ENCODE results near the gene BACH2.

Gene BACH2

DNA sequence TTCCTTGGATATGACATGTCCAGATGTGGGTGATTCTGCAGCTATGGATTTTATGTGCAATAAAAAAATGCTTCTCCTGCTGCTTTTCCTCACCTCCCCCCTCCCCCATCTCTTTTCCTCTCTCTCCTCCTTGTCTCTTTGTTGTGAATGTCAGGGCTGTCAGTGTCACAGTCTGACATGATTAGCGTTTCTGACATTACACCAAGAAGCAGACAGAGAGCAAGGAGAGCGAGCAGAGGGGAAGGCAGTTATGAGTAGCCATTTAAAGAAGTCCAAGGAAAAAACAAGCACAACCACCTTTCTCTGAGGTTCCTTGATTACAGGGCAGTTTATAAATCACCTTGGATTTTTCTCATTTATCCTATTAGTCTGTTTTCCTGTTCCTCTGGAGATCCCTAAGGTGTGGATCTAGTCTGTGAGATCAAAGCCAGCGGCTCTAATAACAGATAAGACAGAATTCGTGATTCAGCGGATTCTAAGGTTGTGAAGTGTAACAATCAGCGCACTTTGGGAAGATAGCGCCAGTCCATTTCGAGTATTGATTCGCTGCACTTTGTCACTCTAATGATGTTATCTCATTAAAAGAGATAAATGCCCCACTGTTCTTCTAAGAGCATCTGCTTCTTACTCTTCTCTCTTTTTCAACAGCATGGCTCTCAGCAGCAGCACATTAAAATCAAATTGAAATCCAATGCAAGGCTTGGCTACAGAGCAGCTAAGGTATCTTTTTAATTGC lies 101.4 kb downstream of the BACH2 start:
- H3F3A ChIP-seq (ENCODE audit: insufficient read depth): peaks cover 28% of the 10 kb centered on the region; the same call in 1 of the 2 replicates
- H2AFZ ChIP-seq (ENCODE audit: low read depth, low read length, severe bottlenecking): no peak overlapping the region
- peaks cover 36% of the 10 kb centered on the region for H3K36me3 ChIP-seq (ENCODE audit: low read length)
- H3K4me3 ChIP-seq (ENCODE audit: insufficient read depth, low read length, poor library complexity, severe bottlenecking): no peak overlapping the region
- H3K27ac ChIP-seq (ENCODE audit: low read depth, low read length): no peak overlapping the region
- no peaks in the 10 kb centered on the region for H3K9me2 ChIP-seq (replicated peaks; ENCODE audit: insufficient read depth, low read length)
- TF ChIP-seq, protein P1, sequence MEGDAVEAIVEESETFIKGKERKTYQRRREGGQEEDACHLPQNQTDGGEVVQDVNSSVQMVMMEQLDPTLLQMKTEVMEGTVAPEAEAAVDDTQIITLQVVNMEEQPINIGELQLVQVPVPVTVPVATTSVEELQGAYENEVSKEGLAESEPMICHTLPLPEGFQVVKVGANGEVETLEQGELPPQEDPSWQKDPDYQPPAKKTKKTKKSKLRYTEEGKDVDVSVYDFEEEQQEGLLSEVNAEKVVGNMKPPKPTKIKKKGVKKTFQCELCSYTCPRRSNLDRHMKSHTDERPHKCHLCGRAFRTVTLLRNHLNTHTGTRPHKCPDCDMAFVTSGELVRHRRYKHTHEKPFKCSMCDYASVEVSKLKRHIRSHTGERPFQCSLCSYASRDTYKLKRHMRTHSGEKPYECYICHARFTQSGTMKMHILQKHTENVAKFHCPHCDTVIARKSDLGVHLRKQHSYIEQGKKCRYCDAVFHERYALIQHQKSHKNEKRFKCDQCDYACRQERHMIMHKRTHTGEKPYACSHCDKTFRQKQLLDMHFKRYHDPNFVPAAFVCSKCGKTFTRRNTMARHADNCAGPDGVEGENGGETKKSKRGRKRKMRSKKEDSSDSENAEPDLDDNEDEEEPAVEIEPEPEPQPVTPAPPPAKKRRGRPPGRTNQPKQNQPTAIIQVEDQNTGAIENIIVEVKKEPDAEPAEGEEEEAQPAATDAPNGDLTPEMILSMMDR (IDR thresholded peaks at IDR 0.05; ENCODE audit: insufficient read depth, low read length, poor library complexity, severe bottlenecking): no peak
- no peak for TF ChIP-seq EZH2phosphoT487 (conservative IDR thresholded peaks at IDR 0.05; ENCODE audit: low read length)
- H3K9me3 ChIP-seq (ENCODE audit: insufficient read depth, low read length): peaks cover 21% of the 10 kb centered on the region; the same call in 1 of the 2 replicates
- no peak overlapping the region for H3K9ac ChIP-seq (ENCODE audit: low read length)
- H3K4me2 ChIP-seq (ENCODE audit: low read depth, low read length, poor library complexity, severe bottlenecking): no peak overlapping the region
- H3K79me2 ChIP-seq (ENCODE audit: insufficient read depth, low read length): peaks cover 11% of the 10 kb centered on the region; the same call in 1 of the 2 replicates
- no peaks in the 10 kb centered on the region for H3K27me3 ChIP-seq (ENCODE audit: low read length)
- no peaks in the 10 kb centered on the region for H4K20me1 ChIP-seq (ENCODE audit: low read depth, low read length)

DNA sequence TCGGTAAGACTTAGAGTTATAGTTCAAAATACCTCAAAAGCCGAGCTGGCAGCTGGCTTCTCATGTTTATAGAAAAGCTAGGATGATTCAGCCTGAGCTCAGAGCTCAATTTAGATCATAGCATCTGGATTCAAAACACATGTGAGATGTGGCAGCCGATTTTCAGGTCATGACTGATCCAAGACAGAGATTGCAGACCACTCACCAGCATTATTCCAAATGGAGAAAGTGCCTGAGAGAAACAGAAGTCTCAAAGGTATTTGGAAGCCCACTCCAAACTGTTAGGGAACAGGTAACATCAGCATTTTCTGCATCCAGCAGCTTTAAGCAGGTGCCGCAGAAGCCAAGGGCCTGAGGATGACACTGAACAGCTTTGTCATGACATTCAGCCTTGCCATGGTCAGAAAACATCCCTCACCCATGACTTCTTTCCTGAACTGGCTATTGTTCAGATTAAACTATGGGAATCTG lies 102.2 kb downstream of the BACH2 start:
- H3K9ac ChIP-seq (ENCODE audit: low read length): no peak overlapping the region
- no peak overlapping the region for H3K4me2 ChIP-seq (ENCODE audit: low read depth, low read length, poor library complexity, severe bottlenecking)
- H3K9me3 ChIP-seq (ENCODE audit: insufficient read depth, low read length): peaks cover 21% of the 10 kb centered on the region; the same call in 1 of the 2 replicates
- no peaks in the 10 kb centered on the region for H3K27me3 ChIP-seq (ENCODE audit: low read length)
- no peak overlapping the region for H2AFZ ChIP-seq (ENCODE audit: low read depth, low read length, severe bottlenecking)
- H3K79me2 ChIP-seq (ENCODE audit: insufficient read depth, low read length): peaks cover 19% of the 10 kb centered on the region; the same call in 1 of the 2 replicates
- H3K27ac ChIP-seq (ENCODE audit: low read depth, low read length): no peak overlapping the region
- H3F3A ChIP-seq (ENCODE audit: insufficient read depth): peaks cover 31% of the 10 kb centered on the region; the same call in 1 of the 2 replicates
- TF ChIP-seq EZH2phosphoT487 (conservative IDR thresholded peaks at IDR 0.05; ENCODE audit: low read length): no peak
- TF ChIP-seq, protein P1 (IDR thresholded peaks at IDR 0.05; ENCODE audit: insufficient read depth, low read length, poor library complexity, severe bottlenecking): no peak
- H4K20me1 ChIP-seq (ENCODE audit: low read depth, low read length): no peaks in the 10 kb centered on the region
- no peak overlapping the region for H3K4me3 ChIP-seq (ENCODE audit: insufficient read depth, low read length, poor library complexity, severe bottlenecking)
- H3K9me2 ChIP-seq (replicated peaks; ENCODE audit: insufficient read depth, low read length): no peaks in the 10 kb centered on the region
- peaks cover 28% of the 10 kb centered on the region for H3K36me3 ChIP-seq (ENCODE audit: low read length)

DNA sequence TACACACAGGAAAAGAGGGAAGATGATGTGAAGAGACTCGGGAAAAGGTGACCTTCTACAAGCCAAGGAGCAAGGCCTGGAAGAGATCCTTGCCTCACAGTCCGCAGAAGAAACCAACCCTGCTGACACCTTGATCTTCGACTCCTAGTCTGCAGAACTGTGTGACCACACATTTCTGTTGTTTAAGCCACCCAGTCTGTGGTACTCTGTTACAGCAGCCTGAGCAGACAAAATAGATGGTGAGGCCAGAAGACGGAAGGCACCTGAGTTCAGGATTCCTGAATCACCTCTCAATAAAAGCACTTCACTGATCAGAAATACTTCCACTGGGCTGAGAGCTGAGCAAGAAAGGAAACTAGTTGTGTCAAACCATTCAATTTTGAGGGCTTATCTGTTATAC lies 103.3 kb downstream of the BACH2 start:
- no peak overlapping the region for H3K4me2 ChIP-seq (ENCODE audit: low read depth, low read length, poor library complexity, severe bottlenecking)
- no peaks in the 10 kb centered on the region for H4K20me1 ChIP-seq (ENCODE audit: low read depth, low read length)
- peaks cover 16% of the 10 kb centered on the region; the same call in 1 of the 2 replicates for H3K9me3 ChIP-seq (ENCODE audit: insufficient read depth, low read length)
- H3F3A ChIP-seq (ENCODE audit: insufficient read depth): peaks cover 31% of the 10 kb centered on the region; the same call in 1 of the 2 replicates
- no peak overlapping the region for H3K9ac ChIP-seq (ENCODE audit: low read length)
- no peak for TF ChIP-seq EZH2phosphoT487 (conservative IDR thresholded peaks at IDR 0.05; ENCODE audit: low read length)
- TF ChIP-seq, protein P1 (IDR thresholded peaks at IDR 0.05; ENCODE audit: insufficient read depth, low read length, poor library complexity, severe bottlenecking): no peak
- no peaks in the 10 kb centered on the region for H3K9me2 ChIP-seq (replicated peaks; ENCODE audit: insufficient read depth, low read length)
- no peaks in the 10 kb centered on the region for H3K27me3 ChIP-seq (ENCODE audit: low read length)
- H3K79me2 ChIP-seq (ENCODE audit: insufficient read depth, low read length): peaks cover 26% of the 10 kb centered on the region; the same call in 1 of the 2 replicates
- no peak overlapping the region for H3K4me3 ChIP-seq (ENCODE audit: insufficient read depth, low read length, poor library complexity, severe bottlenecking)
- H2AFZ ChIP-seq (ENCODE audit: low read depth, low read length, severe bottlenecking): no peak overlapping the region
- peaks cover 17% of the 10 kb centered on the region for H3K36me3 ChIP-seq (ENCODE audit: low read length)
- no peak overlapping the region for H3K27ac ChIP-seq (ENCODE audit: low read depth, low read length)
